Measurements from ENCODE around the gene JPH3.

JPH3 gene

DNA sequence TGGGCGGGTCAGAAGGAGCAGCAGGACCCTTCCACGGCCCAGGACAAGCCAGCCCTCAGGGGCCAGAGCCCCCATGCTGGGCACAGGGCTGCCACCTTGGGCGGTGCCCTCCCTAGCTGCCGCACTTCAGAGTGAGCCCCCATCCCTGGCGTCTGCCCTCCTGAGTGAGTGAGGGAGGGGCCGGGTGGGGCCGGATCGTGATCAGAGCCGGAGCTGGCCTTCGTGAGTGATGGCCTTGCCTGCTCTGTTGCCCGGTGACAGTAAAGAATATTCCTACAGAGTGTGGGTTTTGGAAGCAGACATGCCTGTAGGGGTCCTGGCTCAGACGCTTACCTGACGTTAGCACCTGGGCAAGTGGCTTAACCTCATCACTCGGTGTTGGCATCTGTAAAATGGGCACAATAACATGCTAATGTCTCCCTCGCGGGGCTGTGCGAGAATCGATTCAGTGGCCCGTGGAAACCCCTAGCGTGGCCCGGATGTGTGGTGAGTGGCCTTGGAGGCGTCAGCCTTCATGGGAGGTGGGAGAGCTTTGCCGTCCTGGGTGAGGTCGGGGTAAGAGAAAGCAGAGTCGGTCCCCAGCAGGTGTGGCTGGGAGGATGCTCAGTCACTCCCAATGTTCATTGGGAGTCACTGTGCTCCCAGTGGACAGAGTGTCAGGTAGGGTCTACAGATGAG, 26.1 kb downstream of the JPH3 start:
- FAIRE-seq: no peak

DNA sequence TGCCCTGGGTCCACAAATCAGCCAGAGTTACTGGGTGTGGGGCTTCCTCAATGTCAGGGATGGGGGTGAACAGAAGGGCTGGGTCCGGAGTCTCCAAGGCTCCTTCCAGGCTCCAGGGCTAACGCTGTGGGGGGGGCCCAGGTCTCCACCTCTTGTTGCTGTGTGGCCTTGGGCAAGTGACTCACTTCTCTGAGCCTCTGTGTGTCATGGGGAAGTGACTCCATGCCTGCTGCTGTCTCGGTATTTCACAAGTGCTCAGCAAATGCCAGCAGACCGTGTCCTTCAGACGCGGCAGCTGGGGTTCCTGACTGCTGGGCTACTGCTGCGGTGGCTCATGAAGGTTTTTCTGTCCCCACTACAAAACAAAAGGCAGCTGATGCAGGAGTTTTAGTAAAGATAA, 26.6 kb downstream of the JPH3 start:
- no peak for FAIRE-seq

DNA sequence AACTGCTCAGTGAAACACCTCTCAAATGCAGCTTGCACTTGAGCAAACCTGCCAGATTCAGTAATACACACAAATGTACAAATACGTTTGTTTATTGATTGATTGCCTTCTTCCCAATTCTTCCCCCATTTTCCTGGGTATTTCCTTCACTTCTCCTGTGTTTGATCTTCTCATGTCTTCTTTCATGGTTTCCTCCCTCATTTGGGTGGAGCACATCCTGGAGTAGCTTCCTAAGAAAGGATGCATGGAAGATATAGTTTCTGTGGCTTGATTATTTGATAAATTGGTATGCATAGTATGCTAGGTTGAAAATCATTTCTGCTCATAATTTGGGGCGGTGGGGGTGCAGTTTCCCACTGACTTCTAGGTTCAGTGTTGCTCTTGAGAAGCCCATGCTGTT, 28.8 kb downstream of the JPH3 start:
- FAIRE-seq: no peak

DNA sequence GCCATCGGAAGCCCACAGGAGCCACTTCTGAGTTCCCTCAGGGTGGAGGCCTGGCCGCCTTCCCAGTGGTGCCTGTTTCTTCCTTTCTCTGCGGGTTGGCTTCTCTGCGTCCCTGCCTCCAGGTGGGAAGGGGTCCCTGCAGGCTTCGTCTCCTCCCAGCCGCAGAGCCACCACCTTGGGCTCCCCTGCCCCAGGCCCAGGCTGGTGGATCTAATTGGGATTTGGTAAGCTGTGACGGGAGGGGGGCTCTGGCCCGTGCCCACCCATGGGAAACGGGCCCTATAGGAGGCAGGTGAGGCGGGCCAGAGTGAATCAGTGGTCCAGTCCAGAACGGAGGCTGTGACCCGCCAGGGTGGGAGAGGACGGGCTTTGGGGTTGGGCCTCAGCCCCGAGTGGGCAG, 32.1 kb downstream of the JPH3 start:
- no peak for FAIRE-seq

DNA sequence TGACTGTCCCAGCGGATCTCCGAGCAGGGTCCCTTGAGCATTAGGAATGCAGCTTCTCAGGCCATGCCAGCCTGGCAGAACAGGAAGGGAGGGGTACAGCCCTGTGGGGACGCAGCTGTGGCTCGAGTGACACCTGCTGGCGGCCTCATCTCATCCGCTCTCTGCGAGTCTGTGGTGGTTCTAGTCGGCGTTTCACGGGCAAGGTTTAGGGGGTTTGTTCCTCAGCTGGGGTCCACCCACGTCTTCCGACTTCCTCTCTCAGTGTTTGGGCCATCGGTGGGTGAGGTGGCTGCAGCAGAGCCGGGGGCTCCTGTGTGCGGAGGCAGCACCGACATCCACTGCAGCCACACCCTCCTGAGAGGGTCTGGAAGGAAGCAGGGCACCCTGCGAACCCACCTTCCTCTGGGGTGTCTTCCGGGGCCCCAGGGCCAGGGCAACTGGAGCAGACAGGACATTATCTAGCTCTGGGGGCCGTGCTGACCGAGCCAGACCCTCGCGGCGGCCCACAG, 33.3 kb downstream of the JPH3 start:
- no peak for FAIRE-seq

DNA sequence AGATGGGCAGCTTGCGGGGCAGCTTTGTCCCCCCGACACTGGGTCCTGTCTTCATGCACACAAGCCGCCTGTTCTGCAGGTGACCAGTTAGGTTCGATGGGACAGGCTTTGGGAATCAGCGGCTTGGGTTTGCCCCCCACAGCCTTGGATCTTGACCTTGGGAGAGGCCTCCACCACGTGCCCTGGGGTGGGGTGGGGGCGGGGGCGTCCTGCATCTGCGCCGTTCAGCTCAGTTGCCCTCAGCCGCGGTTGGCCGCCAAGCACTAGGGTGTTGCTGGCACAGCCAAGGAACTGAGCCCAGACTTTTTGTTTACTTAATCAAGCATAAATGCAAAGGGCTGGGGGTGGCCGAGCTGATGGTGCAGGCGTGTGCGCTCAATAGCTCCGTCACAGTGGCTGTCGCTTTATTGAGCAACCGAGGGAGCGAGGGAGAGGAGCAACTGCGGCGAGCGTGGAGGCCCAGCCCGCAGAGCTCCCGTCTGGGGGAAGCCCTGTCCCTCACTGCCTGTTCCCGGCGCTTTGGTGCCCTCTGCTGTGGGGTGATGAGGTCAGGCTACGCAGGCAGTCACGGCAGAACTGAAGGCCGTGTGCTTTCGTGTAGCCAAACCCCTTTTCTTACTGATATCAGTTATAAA, 33.9 kb downstream of the JPH3 start:
- FAIRE-seq: no peak

DNA sequence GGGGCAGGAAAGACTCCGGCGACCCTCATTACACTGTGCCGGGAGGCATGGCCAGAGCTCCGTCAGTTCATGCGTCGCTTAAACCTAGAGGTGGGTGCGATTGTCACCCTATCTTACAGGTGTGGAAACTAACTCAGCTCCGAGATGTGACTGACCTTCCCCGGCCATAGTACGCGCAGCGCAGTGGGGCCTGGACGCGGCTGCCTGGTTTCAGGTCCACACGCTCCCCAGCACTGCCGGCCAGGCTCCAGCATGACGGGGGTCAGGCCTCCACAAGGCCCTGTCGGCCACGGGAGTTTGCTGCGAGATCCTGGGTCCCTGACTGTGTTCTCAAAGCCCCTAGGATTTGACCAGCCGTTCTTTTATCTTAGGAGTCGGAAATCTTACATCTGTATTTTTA, 34.4 kb downstream of the JPH3 start:
- no peak for FAIRE-seq

DNA sequence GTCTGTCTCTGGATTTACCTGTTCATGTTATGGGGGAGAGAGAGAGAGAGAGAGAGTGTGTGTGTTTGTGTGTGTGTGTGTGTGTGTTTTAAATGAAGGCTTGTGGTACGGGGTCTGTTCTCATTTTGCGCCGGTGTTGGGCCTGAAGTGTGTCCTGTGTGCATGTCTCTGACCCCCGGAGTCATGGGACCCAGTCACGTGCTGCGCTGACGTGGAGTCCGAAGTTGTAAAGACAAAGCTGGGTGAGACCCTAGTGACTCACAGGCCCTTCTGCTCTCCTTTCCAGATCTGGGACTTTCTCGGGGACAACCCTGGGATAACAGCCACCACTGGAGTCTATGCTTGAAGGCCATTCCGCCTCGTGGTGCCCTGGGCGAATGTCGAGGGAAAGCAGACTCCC, 35.0 kb downstream of the JPH3 start:
- no peak for FAIRE-seq

DNA sequence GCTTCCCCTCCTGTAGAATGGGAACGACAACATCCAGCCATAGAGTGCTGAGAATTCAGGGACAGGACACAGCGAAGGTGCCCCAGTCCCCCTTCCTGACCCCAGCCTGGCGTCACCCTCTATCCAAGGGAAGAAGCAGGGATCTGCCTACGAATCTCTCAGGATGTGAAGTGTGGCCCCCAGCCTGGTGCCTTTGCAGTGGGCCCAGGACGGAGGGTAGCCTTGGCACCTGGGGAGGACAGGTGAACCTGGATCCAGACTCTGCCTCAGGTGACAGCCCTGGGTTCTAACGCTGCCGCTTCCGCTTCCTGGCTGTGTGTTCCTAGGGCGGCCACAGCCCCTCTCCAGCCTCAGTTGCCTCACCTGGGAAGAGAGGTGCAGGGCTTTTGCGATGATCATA, 36.4 kb downstream of the JPH3 start:
- FAIRE-seq: no peak

DNA sequence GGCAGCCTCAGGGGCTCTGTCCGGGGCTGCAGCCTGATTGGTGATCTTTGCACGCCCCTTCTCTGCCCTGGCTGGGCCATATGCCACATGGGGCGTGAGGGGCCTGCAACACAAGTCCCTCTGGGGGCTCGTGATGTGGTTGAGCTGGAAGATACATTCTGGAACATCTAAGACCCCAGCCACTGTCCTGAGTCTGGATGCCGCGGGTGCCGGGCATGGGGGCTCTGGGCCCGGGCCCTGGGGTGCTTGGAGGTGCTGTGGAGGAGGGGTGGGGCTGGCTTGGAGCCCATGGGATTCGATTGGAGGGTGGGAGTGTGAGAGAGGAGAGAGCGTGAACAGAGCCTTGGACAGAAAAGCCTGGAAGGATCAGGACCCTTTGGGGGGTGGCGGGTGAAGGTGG, 39.4 kb downstream of the JPH3 start:
- no peak for FAIRE-seq

DNA sequence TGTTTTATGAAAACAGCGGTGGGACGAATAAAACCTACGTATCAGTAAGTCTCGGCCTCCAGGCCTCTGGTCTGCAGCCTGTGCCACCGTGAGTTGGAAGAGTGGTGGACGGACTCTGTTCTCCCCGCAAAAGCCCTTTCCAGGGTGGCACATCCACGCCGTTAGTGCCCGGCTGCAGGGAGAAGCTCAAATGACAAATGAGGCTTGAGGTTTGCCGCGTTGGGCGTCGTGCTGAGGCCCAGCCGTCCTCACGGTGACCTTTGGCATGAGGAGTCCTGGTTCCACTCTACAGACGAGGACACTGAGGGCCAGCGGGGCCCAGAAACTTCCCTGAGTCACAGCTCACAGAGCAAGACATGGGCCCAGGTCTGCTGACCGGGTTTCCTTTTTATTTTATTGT, 40.2 kb downstream of the JPH3 start:
- FAIRE-seq: no peak

DNA sequence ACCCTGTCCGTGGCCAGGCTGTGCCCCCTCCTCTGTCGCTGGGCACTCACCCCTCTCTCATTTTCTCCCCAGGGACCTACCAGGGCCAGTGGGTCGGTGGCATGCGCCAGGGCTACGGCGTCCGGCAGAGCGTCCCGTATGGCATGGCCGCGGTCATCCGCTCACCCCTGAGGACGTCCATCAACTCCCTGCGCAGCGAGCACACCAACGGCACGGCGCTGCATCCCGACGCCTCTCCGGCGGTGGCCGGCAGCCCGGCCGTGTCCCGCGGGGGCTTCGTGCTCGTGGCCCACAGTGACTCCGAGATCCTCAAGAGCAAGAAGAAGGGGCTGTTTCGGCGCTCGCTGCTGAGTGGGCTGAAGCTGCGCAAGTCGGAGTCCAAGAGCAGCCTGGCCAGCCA, 41.9 kb downstream of the JPH3 start:
- FAIRE-seq: no peak

DNA sequence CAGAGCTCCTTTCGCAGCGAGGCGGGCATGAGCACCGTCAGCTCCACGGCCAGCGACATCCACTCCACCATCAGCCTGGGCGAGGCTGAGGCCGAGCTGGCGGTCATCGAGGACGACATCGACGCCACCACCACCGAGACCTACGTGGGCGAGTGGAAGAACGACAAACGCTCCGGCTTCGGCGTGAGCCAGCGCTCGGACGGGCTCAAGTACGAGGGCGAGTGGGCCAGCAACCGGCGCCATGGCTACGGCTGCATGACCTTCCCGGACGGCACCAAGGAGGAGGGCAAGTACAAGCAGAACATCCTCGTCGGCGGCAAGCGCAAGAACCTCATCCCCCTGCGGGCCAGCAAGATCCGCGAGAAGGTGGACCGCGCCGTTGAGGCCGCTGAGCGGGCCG, 42.3 kb downstream of the JPH3 start:
- no peak for FAIRE-seq

DNA sequence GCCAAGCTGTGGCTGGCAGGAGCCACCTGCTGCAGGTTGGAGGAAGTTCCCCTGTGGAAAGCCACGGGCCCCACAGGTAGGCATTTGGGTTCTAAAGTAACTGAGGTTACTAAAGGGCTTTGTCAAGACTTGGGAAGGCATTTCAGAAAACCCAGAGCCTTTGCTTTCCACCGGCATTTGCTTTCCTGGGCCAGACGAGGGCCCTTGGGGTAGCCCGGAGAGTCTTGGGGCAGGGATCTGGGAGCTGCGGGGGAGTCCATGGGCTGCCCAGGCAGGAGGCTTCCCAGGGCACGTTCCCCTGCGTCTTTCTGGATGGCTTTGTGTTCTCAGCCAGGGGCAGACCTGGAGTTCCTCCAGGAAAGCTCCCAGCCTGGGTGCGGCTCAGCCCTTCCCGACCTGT, 43.5 kb downstream of the JPH3 start:
- FAIRE-seq: no peak

DNA sequence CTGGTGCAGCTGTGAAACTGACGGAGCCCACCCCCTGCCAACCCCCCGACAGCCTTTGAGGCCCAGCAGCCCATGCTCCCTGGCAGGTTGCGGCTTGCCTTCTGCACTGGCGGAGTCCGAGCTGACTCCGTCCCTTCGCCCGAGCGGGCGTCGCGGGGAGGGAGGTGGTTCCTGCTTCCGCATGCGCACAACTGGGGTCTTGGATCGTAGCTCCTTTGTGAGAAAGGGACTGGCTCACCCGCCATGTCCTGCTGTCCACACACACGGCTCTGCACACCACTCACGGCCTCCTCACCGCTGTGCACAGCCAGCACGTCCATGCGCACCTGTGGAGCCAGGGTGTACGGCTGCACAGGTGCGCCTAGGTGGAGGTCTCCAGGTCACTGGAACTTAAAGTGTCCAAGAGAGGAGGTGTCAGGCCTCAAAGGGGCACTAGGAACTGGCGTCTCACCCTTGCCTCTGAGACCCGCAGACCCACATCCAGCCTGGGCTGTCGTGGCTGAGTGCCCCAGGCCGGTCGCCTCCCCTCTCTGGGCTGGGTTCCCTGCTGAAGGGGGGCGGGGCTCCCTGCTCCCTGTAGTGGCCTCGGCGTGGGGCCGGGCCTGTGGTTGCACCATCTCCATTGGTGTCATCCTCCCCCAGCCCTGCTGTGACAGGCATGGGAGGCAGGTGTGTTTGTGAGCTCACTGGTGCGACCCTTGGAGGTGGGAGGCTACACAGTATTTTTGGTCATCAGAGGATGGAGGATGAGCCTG, 45.3 kb downstream of the JPH3 start:
- FAIRE-seq: no peak

DNA sequence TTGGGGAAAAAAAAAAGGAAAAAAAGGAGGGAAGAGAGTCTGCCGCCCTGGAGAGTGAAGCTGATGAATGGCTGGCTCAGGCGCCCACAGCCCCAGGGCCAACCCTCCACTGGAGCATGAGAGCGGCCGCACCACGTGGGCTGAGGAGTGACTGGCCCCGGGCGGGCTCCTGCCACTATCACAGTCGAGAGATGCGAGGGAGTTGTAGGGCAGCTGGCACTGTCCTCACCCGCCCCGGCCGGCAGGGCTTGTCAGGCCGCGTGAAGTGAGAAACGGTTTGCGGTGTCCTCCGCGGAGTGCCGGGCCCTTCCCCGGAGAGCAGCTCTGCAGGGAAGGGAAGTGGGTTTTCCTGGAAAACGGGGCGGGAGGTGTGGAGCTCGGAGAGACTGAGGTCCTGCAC, 45.9 kb downstream of the JPH3 start:
- no peak for FAIRE-seq

DNA sequence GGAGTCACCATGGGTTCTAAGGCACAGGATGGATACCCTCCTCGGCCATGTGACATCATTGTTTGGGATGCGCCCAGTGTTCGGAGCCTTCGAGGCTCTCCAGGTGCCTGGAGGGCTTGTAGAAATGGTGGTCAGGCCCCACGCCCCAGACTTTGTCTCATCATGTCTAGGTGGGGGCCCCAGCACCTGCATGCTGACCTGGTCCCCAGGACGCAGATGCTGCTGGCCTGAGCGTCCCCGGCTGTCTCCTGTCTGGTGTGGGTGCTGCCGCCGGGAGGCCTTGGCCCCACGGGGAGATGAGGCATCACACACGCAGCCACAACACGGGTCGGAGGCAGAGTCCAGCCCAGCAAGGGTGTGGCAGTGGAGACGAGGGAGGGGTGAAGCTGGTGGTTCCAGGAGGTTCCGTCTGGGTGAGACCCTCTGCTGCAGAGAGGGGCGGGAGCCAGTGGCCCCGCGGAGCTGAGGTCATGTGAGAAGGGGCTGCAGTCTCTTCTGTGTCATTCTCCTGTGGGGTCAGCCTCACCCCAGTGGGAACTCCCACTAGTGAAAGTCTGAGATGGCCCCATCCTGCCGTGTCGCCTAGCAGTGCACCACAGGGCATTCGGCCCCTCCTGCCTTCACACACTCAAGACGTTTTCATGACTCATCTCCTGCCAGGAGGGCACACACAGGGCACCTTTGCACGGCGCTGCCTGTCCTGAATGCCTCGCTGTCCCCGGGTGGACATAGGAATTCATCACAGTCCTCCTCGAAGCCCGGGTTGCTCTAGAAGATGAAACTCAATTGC, 46.6 kb downstream of the JPH3 start:
- FAIRE-seq: no peak

DNA sequence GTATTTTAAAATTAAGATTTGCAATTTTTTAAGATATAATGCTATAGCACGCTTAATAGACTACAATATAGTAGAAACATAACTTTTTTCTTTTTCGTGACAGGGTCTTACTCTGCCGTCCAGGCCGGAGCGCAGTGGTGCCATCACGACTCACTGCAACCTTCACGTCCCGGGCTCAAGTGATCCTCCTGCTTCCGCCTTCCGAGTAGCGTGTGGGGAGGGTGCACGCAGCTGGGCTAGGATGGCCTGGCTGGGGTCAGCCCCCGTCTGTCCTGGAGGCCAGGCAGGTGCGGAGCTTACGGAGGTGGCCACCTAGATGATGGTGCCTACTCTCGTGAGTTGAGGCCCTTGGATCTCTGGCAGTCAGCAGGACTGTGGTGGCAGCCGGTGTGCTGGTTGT, 50.1 kb downstream of the JPH3 start:
- no peak for FAIRE-seq

DNA sequence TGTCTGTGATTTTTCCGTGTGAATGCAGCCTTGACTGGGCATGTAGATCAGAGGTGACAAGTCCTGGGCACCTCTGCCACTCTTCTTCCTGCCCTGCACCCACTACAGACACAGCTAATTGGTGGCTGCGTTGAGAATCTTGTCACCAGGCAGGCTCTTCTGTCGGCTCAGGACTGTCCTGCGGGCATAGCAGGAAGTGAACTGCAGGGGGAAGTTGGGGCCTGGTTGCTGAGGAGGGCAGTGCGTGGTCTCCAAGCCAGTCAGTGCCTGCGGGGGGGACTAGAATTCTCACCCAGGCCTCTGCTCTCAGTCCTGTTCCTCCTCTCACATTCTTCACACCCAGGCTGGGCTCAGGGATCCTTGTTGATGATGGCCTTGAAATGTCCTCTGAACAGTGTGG, 50.5 kb downstream of the JPH3 start:
- no peak for FAIRE-seq

DNA sequence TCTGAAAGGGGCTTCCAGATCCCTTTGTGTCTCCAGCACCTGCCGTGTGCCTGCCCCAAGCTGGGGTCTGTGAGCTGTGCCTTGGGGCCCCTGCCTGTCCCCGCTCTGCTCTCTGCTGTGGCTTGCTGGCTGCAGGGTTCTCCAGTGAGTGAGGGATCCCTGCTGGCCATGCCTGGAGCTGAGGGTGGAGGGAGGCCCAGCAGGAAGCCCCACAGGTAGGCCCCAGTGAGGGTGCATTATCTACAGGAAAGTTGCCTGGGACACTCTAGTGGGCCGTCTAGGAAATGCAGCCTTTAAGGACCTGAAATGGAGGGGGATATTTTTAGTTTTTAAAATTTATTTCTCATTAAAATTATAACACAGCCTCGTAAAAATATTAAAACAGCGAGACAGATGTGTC, 50.9 kb downstream of the JPH3 start:
- no peak for FAIRE-seq

DNA sequence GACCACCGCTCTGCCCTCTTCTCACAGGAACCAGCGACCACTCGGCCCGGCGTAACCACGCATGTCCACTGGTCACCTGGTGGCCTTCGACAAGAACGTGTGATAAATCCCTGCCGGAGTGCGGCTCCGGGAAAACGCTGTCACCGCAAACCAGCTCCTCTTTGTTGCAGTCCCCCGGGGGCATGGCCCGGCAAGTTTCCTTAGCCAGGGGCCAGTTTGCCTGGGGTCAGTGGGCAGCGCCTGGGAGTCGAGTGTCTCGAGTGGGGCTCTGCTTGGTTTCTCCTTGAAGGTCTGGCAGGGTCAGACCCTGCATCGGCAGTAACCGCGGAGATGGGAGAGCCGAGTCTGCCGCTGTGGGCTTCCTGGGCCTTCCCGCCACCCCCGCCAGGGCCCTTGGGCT, 52.5 kb downstream of the JPH3 start:
- no peak for FAIRE-seq

DNA sequence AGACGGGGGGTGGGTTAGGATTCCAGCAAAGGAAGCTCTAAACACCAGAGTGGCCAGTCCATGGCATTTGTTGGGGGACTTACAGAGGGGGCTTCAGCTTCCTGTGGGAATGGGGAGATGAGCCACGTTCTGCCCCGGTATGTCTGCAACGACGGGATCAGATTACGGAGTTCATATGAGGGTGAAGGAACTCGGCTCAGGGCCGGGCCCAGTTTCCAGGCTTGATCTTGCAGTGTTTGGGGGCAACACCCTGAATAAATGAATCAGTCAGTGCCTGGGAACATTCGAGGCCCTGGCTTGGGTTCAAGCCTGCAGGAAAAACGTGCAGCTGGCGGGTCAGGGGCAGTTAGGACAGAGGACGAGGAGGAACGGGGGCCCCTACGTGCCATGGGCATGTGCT, 54.0 kb downstream of the JPH3 start:
- no peak for FAIRE-seq

DNA sequence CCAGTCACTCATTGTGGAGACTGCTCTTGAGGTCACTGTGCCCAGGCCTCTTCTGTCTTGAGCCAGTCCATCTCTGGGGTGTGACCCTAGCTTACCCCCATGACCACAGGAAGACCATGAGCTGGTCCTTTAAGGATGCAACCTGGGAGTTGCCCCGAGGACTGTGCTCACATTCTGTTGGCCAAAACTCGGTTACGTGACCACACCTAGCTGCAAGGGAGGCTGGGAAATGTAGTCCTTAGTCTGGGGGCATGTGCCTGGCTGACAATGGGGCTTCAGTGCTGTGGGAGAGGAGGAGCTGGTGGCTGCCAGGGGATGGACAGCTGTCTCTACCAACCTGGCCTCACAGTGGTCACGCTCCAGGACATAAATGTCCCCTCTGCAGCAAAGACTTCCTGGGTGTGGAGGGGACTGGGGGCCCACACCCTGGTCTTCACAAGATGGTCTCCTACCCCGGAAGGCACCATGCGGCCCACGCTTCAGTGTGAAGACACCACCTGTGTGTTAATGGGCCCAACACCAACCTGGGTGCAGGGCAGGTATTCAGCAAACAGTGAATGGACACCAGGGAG, 55.4 kb downstream of the JPH3 start:
- FAIRE-seq: no peak

All from islet of Langerhans (tissue), 1 donor.